ENCODE results near the gene RCBTB1.

Gene RCBTB1

GRCh38 chr13:49553888-49554287 lies 31.5 kb downstream of the RCBTB1 start:
- DNase-seq: no peak

DNA sequence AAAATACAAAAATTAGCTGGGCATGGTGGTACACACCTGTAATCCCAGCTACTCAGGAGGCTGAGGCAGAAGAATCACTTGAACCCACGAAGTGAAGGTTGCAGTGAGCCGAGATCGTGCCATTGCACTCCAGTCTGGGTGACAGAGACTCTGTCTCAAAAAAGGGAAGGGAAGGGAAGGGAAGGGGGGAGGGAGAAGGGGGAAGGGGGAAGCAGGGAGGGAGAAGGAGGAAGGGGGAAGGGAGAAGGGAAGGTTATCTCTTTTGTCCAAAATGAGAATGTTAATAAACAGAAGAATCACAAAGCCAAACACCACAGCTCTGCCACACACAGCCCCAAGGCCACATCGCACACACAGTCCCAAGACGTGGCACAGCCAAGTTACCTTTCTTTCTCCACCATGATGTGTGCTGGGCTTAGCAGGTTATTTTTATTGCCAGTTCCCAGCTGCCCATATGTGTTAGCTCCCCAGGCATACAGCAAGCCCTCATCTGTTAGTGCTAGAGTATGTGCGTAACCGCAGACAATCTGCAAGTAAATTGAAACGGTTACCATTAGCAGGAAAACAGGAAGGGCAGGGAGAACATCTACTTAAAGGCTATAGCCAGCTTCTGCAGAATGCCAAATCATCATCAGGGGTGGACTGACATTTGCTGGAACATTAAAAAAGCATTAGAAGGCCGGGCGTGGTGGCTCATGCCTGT lies 34.3 kb downstream of the RCBTB1 start:
- no peak for DNase-seq

GRCh38 chr13:49549289-49549688 lies 36.1 kb downstream of the RCBTB1 start:
- DNase-seq: no peak

DNA sequence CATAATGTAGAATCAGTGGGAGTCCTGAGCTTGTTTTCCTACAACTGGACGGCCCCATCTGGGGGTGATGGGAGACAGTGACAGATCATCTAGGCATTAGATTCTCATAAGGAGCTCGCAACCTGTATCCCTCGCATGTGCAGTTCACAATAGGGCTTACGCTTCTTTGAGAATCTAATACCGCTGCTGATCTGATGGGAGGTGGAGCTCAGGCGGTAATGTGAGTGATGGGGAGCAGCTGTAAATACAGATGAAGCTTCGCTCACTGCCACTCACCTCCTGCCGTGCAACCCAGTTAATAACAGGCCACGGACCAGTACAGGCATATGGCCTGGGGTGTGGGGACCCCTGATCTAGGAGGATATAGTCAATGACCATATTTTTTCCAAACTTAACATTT lies 38.8 kb downstream of the RCBTB1 start:
- peak; percentile 63 for DNase-seq

DNA sequence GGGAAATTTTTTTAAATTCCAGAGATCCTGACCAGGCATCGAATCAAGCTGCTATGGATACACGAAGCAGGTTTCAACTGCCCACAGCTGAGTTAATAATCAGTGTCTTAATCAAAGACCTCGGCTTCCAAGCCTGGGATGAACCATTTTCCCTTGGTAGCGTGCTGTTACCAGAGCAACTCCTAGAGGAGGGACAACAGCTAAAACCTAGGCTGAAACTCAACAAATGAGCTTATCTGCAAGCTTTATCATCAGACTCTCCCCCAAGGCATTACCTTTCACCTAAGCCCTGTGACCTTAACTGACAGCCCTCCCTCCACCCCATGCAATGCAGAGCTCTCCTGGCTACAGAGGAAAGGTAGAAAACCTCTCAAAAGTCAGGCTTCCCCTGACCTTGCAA lies 39.7 kb downstream of the RCBTB1 start:
- DNase-seq: no peak

- DNase-seq: no peak
These were observed 41.7 kb downstream of the RCBTB1 start for GRCh38 chr13:49543656-49544055.

- DNase-seq: no peak
These were observed 44.8 kb downstream of the RCBTB1 start for GRCh38 chr13:49540552-49540951.

DNA sequence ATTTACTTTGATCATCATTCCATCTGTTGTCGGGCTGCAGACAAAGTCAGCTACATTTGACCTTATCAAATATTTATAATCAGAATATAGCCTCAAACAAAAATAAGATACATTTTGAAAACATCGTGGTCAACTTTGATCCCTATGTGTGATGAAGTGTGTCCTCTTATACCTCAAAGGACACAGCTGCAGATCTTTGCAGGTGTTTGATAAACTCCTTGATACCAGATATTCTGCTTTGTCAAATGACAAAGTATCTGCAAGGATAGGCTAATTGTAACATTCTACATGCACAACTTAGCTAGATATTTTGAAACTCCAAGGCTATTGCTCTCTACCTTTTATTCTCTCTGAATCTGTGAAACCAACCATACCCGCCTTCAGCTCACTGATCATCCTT lies 45.6 kb downstream of the RCBTB1 start:
- no peak for DNase-seq

DNA sequence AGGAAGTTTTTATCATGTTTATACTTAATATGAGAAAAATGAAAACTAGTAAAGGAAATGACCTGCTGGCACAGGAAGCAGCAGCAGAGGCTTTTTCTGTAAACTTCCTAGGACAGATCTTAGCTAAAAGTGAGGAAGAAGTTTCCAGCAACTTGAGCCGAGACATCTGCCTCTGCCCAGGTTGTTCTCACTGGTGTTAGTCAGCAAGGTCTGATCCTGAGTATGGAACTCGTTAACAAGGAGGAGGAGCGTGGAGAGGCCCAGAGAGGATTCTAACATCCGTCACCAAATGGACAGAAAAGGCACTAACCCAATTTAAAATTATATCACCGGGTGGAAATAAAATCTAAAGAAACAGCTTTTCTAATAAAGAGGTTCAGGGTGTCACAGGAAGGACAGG lies 46.0 kb downstream of the RCBTB1 start:
- DNase-seq: no peak

GRCh38 chr13:49538404-49538803 lies 47.0 kb downstream of the RCBTB1 start:
- no peak for DNase-seq

DNA sequence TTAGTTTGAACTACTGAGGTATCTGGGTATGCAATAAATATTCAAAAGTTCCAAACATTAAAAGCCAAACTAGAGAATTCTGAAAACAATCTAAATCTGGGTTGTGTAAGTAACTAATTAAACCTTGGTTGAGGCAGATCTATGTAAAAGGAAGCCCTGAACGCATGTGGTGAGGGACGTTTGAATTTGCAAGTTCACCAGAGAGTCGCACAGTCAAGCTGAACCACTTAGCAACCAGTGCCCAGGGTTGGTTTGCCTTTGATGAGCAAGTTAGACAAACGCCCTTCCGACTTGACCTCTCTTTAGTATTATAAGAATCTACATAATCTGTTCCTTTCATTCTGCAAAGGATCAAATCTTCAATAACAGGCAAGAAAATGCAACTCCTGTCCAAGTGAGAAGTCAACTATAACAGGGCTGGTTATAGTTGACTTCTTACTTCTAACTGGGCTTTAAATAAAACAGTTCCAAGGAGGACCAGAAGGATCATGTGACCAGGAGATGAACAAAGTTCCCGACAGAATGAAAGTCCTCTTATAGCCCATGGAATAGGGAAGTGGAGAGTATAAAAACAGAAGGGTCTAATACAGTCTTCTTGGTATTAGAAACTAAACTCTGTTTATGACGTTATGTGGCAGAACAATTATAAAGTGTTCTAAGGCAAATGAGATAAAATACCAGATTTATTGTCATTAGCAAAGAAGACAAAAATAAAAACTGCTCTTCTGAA lies 49.0 kb downstream of the RCBTB1 start:
- DNase-seq: no peak

- DNase-seq: no peak
These were observed 51.6 kb downstream of the RCBTB1 start for GRCh38 chr13:49533591-49534269.

DNA sequence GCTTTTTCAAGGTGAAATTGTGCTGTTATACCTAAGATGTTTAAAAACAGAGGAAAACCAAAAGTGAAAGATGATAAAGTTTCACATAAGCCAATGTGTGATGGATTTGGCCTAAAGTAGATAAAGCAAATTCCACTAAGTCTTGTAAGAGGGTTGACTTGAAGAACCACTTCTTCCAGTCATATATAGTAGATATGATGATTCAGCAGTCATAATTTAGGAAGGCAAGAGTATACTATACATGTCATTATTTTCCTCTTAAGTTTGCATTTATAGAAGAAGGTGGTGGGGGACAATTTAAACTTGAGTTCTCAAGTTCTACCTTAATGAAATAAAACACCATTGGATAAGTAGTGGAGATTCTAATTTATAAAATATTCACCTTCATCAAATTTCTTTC lies 52.3 kb downstream of the RCBTB1 start:
- DNase-seq: no peak

DNA sequence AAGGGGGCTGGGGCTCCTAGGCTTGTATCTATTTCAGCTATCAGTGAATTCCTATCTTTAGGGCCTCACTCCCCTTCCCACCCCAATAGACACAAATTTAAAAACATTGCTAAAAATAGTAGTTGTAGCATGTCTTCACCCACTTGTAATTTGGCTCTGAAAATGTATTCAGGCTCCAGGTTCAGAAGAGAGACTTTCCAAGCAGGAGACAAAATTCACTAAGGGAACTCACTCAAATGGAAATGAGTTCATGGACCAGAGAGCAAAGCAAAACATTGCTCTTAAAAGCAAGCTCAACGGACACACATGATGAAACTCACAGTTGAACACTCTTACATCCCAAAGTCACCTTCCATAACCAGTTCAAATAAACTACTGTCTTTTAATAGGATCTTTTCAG lies 52.8 kb downstream of the RCBTB1 start:
- no peak for DNase-seq

DNA sequence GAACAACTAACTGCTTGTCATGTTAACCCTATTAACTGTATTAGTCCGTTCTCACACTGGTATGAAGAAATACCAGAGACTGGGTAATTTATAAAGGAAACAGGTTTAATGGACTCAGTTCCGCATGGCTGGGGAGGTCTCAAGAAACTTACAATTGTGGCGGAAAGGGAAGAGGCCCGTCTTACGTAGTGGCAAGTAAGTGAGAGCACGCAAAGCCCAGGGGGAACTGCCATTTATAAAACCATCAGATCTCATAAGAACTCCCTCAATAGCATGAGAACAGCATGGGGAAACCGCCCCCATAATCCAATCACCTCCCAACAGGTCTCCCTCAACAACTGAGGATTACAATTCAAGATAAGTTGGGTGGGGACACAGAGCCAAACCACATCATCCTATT lies 54.9 kb downstream of the RCBTB1 start:
- no peak for DNase-seq

DNA sequence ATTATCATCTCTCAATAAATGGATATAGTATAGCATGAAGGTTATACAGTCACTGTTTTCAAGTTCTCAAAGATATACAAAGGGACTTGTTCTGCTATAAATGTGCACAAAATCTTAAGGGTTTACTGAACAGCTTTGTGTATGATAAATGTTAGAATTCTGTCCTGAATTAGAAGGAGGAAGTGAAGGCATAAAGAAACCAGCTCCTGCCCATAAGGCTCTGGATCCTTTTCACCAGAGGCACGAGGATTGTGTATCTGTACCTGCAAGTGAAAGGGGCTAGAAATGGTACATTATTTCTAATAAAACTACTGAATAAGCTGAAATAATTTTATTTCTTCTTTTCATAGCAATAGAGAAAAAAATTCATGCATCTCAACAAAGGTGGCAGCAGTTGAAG lies 57.2 kb downstream of the RCBTB1 start:
- DNase-seq: no peak

DNA sequence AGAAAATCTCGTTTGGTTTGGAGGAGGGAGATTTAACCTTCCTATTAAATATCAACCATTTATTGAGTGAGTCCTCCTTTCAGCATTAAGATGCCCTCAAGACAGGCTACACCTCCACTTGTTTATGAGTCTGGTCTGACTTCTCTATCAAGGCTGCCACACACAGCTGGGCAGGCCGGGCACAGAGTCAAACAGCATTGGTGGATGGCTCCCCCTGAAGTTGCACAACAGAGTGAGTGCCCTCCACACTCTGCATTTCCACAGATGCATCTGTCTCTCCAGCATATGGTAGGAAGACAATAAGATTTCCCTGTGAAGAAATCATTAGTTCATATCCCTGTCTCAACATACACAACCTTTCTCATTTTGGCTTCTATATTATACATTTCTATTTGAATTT lies 58.2 kb downstream of the RCBTB1 start:
- DNase-seq: no peak

GRCh38 chr13:49524740-49525501 lies 60.4 kb downstream of the RCBTB1 start:
- no peak for DNase-seq

DNA sequence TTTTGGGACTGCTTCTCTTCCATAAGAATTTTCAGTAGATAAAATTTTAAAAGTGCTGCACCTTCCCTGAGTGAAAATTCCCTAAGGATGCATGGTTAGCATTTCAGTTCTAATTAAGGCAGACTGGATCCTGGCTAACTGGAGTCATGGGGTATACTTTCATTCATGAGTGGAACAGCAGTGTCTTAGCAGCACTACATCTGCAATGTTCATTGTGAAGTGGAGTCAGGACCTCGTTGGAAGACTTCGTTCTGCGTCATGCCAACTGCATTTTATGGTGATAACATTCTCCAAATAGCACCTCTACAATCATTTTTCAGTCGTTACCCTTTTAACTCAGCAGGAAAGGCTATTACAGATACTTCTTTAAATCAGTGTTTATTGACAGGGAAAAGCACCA lies 64.1 kb downstream of the RCBTB1 start:
- DNase-seq: no peak

DNA sequence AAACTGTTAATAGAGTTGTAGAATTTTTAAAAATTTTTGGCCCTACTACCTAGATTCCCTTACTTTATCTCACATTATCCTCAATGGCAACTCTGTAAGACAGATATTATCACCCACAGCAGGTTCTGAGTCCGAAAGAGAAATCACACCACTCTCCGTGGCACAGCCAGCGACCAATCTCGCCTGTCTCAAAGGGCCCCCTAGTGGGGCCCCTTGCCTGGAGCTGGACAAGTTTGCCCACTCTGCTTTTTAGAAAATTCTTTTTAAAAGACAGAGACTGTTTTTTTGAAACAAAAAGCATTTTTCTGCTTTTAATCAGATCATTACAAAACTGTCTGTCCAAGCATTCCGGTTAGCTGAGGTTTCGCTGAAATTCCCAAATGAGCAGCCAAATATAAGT lies 67.9 kb downstream of the RCBTB1 start:
- DNase-seq: peak; percentile 19

- no peak for DNase-seq
These were observed 68.9 kb downstream of the RCBTB1 start for GRCh38 chr13:49516467-49516866.

- no peak for DNase-seq
These were observed 72.8 kb downstream of the RCBTB1 start for GRCh38 chr13:49512578-49512977.

GRCh38 chr13:49503951-49504350 lies 81.4 kb downstream of the RCBTB1 start:
- DNase-seq: no peak

All from NCI-H69 (cell line).